Astrocyte of the cerebellum (primary cell): ENCODE data around the gene CACNA2D2.

Source experiments
- DNase-seq: peaks from one replicate; pipeline ENCODE4 v3.0.0-alpha.2; 2011; ENCODE audit warnings: low read depth
- H3K4me3 ChIP-seq: 2 replicates; pipeline ENCODE4 v1.5.1; 2011; ENCODE audit warnings: mild to moderate bottlenecking, low read depth, low read length, moderate library complexity
- CTCF ChIP-seq: IDR thresholded peaks from 2 replicates; pipeline ENCODE4 v1.5.1; 2012; ENCODE audit warnings: low read length, low read depth, moderate library complexity, mild to moderate bottlenecking; ENCODE audit errors: missing control alignments
- in situ Hi-C: cut with HindIII; loops from 2 replicates; pipeline ENCODE4 v1.10.0; 2017; ENCODE audit warnings: low sequenced_read_pairs

Gene CACNA2D2

GRCh38 chr3:50351323-50351697 lies 152.1 kb downstream of the CACNA2D2 start:
- no peak for DNase-seq
- no peak for TF ChIP-seq CTCF
- H3K4me3 ChIP-seq = peak overlapping the region; percentile 83
- in situ Hi-C loops = loop anchor here (5.0 kb wide), 1 partner anchor 256 kb away; no protein-coding TSS in a partner anchor

- peak within 1 kb of the TSS; percentile 83 for H3K4me3 ChIP-seq
- TF ChIP-seq CTCF = no peak
- in situ Hi-C loops = loop anchor here (5.0 kb wide), 1 partner anchor 257 kb away; no protein-coding TSS in a partner anchor
- peak; percentile 74 for DNase-seq
Measured at GRCh38 chr3:50350527-50351322, 152.7 kb downstream of the CACNA2D2 start, which contains the start of the genes CYB561D2 and NPRL2. Gene CYB561D2 (plus strand): TSS chr3:50350862. CDS start chr3:50351434, 572 bp downstream. Gene NPRL2 (minus strand): TSS chr3:50350775. CDS start chr3:50350652, 123 bp downstream.

- H3K4me3 ChIP-seq = peak overlapping the region; percentile 83
- DNase-seq = no peak
- in situ Hi-C loops = loop anchor here (5.0 kb wide), 1 partner anchor 257 kb away; no protein-coding TSS in a partner anchor
- no peak for TF ChIP-seq CTCF
Measured at GRCh38 chr3:50350213-50350526, 153.3 kb downstream of the CACNA2D2 start.

GRCh38 chr3:50347187-50347813 lies 156.1 kb downstream of the CACNA2D2 start:
- TF ChIP-seq CTCF = peak; percentile 68
- peak; percentile 63 for DNase-seq
- H3K4me3 ChIP-seq = no peak overlapping the region
- in situ Hi-C loops = no loop called here

GRCh38 chr3:50345586-50346234 lies 157.7 kb downstream of the CACNA2D2 start, which contains the start of gene ZMYND10:
Gene ZMYND10 (minus strand): TSS chr3:50345732. CDS start chr3:50345579, 153 bp downstream.
- TF ChIP-seq CTCF = no peak
- no peak for DNase-seq
- peak within 1 kb of the TSS; percentile 51 for H3K4me3 ChIP-seq
- in situ Hi-C loops = no loop called here

- peak overlapping the region; percentile 51 for H3K4me3 ChIP-seq
- DNase-seq = no peak
- no peak for TF ChIP-seq CTCF
- in situ Hi-C loops = no loop called here
Measured at GRCh38 chr3:50345008-50345407, 158.4 kb downstream of the CACNA2D2 start.
